SJCRH30 (cell line): ENCODE measurements around the gene ANKAR. TPM values are rescaled to one million over a fixed set of nuclear protein-coding genes. Genes with fewer than 3 reads are reported as not detected.

Source experiments
- DNase-seq, 2 experiments: peaks; one replicate each; pipeline ENCODE4 v3.0.0-alpha.2; 2015 to 2020
- H3K27ac ChIP-seq: fragments of 250-450 bp; sonication (Bioruptor Pico); 2 replicates; pipeline ENCODE4 v1.5.1; 2020; ENCODE audit warnings: mild to moderate bottlenecking, moderate library complexity
- H3K27me3 ChIP-seq: fragments of 250-450 bp; sonication (Bioruptor Pico); 2 replicates; pipeline ENCODE4 v1.5.1; 2020; ENCODE audit warnings: mild to moderate bottlenecking, moderate library complexity
- H3K36me3 ChIP-seq: fragments of 250-450 bp; sonication (Bioruptor Pico); 2 replicates; pipeline ENCODE4 v1.5.1; 2020; ENCODE audit warnings: mild to moderate bottlenecking, moderate library complexity
- H3K4me1 ChIP-seq: fragments of 250-450 bp; sonication (Bioruptor Pico); 2 replicates; pipeline ENCODE4 v1.5.1; 2020; ENCODE audit warnings: mild to moderate bottlenecking, moderate library complexity
- H3K4me3 ChIP-seq: fragments of 250-450 bp; sonication (Bioruptor Pico); 2 replicates; pipeline ENCODE4 v1.5.1; 2020; ENCODE audit warnings: mild to moderate bottlenecking, moderate library complexity
- H3K9me3 ChIP-seq: fragments of 250-450 bp; sonication (Bioruptor Pico); replicated peaks from 2 replicates; pipeline ENCODE4 v1.5.1; 2020; ENCODE audit warnings: mild to moderate bottlenecking, moderate library complexity
- total RNA-seq: library from RNA; depleted of rRNA; stranded (reverse); fragments of >200 nt; shearing (Covaris generic); gene quantifications from 2 replicates; pipeline ENCODE4 v1.2.3, GENCODE V29; 2014; rRNA removed

Gene ANKAR
- total RNA-seq, 1 experiment from 2014 or later: 13.5 TPM

DNA sequence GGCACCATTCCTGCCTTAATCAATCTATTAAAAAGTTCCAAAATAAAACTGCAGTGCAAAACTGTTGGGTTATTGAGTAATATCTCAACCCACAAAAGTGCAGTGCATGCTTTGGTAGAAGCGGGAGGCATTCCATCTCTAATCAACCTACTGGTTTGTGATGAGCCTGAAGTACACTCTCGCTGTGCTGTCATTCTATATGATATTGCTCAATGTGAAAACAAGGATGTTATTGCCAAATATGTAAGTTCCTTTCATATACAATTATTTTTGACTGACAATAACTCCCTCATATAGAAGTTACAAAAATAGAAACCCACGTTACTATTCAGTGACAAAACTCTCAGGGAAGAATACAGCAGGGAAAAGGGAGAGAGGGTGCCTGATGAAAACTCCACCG, 45.1 kb downstream of the ANKAR start:
- H3K4me1 ChIP-seq: no peaks in the 10 kb centered on the region
- H3K36me3 ChIP-seq: no peaks in the 10 kb centered on the region
- H3K27me3 ChIP-seq: no peaks in the 10 kb centered on the region
- H3K4me3 ChIP-seq: no peak overlapping the region
- peaks cover 11% of the 10 kb centered on the region for H3K9me3 ChIP-seq
- no peak for DNase-seq
- H3K27ac ChIP-seq: no peak overlapping the region

DNA sequence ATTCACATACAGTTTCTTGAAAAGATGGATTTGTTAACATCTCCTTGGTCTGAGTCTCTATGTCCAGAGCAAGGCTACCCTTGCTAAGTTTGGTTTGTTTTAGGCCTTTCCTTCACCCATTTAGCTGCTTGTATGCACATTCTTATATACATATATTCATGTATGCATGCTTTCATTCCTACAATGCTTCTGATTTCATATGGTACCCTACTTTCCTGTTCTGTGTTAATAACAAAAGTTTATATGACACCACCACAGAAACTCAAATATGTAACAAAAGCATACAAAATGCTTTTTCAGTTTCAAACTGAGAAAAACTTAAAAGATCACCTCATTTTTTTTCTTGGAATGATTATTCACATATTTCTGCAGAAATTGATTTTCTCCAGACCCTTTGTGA, 48.7 kb downstream of the ANKAR start:
- Histone ChIP-seq H3K36me3 (no peaks in the 10 kb centered on the region), H3K27me3 (no peaks in the 10 kb centered on the region), H3K27ac (no peak overlapping the region), H3K9me3 (no peaks in the 10 kb centered on the region), H3K4me3 (no peak overlapping the region), H3K4me1 (no peaks in the 10 kb centered on the region)
- DNase-seq: no peak

Other genes with a start within 250 kb of the ANKAR start
- gene WDR75, start 233.2 kb upstream of the ANKAR start, total RNA-seq: 257 and 288 TPM in 2 replicates
- gene SLC40A1, start 93.9 kb upstream of the ANKAR start, total RNA-seq: 44.9 and 48.3 TPM in 2 replicates
- 165 and 177 TPM in 2 replicates for gene ASNSD1, start 13.2 kb upstream of the ANKAR start, total RNA-seq
- gene OSGEPL1, start 88.1 kb downstream of the ANKAR start, total RNA-seq: 53.3 and 56.1 TPM in 2 replicates
- 238 and 287 TPM in 2 replicates for gene ORMDL1, start 109.7 kb downstream of the ANKAR start, total RNA-seq
- 80.5 and 83.0 TPM in 2 replicates for gene PMS1, start 109.8 kb downstream of the ANKAR start, total RNA-seq